KMS-11 (cell line): ENCODE data around the gene TMEM38B.
"Not testable (repeated sequence)": the region's sequence is repeated elsewhere in the genome, so short reads cannot be mapped to it uniquely, and the experiment has no call there.

Source experiments
- H2AFZ ChIP-seq: fragments of 200-600 bp; sonication (generic); 2 replicates; pipeline ENCODE4 v1.6.1; 2016; ENCODE audit warnings: antibody characterized with exemption, mixed run types, low read depth
- H3K27ac ChIP-seq: fragments of 200-600 bp; sonication (generic); 2 replicates; pipeline ENCODE4 v1.6.1; 2016; ENCODE audit warnings: mild to moderate bottlenecking, mixed run types
- H3K27me3 ChIP-seq: fragments of 200-600 bp; sonication (generic); 2 replicates; pipeline ENCODE4 v1.6.1; 2017; ENCODE audit warnings: mild to moderate bottlenecking, low read depth, mixed run types, moderate library complexity; ENCODE audit not compliant: insufficient read depth
- H3K36me3 ChIP-seq: fragments of 200-600 bp; sonication (generic); 2 replicates; pipeline ENCODE4 v1.6.1; 2017; ENCODE audit warnings: mild to moderate bottlenecking, mixed run types; ENCODE audit not compliant: insufficient read depth
- H3K4me1 ChIP-seq: fragments of 200-600 bp; sonication (generic); 2 replicates; pipeline ENCODE4 v1.6.1; 2016; ENCODE audit warnings: mild to moderate bottlenecking, low read depth, mixed run types; ENCODE audit not compliant: poor library complexity, severe bottlenecking
- H3K4me2 ChIP-seq: fragments of 200-600 bp; sonication (generic); 2 replicates; pipeline ENCODE4 v1.7.0; 2016; ENCODE audit warnings: mild to moderate bottlenecking, mixed run types
- H3K4me3 ChIP-seq: fragments of 200-600 bp; sonication (generic); IDR thresholded peaks from 2 replicates; pipeline ENCODE4 v1.6.1; 2017; ENCODE audit warnings: low read depth, low read length, mixed read lengths; ENCODE audit not compliant: insufficient read depth
- H3K79me2 ChIP-seq: fragments of 200-600 bp; sonication (generic); 2 replicates; pipeline ENCODE4 v1.6.1; 2016; ENCODE audit warnings: low read depth, mixed run types; ENCODE audit not compliant: insufficient read depth
- H3K9ac ChIP-seq: fragments of 200-600 bp; sonication (generic); 2 replicates; pipeline ENCODE4 v1.6.1; 2016; ENCODE audit warnings: mild to moderate bottlenecking, mixed run types
- H4K20me1 ChIP-seq: fragments of 200-600 bp; sonication (generic); 2 replicates; pipeline ENCODE4 v1.6.1; 2016; ENCODE audit warnings: mild to moderate bottlenecking, mixed run types; ENCODE audit not compliant: insufficient read depth
- TF ChIP-seq, protein P1 (sequence below): fragments of 200-600 bp; sonication (generic); conservative IDR thresholded peaks from 2 replicates; pipeline ENCODE4 v1.6.1; 2017; ENCODE audit warnings: low read depth, mild to moderate bottlenecking, antibody characterized with exemption, low read length, moderate library complexity, mixed read lengths

TMEM38B gene

DNA sequence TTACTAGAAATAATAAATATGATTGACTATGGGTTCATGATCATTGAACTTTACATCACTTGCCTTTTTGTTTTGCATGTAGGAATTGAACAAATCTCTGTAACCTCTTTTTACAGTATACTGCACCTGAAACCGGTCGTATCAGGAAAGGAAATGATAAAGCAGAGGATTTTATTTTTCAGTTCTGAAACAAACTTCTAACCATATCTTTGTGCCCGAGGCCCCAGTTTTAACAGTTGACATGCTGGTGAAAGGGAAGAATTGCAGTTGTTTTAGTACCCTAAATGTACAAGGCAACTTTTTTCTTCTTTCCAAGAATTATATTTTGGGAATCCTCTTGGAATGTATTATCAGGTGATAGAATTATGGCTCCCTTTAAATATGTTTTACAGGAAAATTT lies 27.8 kb downstream of the TMEM38B start:
- no peaks in the 10 kb centered on the region for H3K79me2 ChIP-seq
- H4K20me1 ChIP-seq, result no peaks in the 10 kb centered on the region
- no peaks in the 10 kb centered on the region for H3K4me1 ChIP-seq
- H3K27ac ChIP-seq, result no peak overlapping the region
- no peak overlapping the region for H3K4me2 ChIP-seq
- H3K36me3 ChIP-seq, result no peaks in the 10 kb centered on the region
- no peak overlapping the region for H3K4me3 ChIP-seq
- no peaks in the 10 kb centered on the region for H3K27me3 ChIP-seq
- no peak overlapping the region for H3K9ac ChIP-seq
- no peak overlapping the region for H2AFZ ChIP-seq
- TF ChIP-seq, protein P1, sequence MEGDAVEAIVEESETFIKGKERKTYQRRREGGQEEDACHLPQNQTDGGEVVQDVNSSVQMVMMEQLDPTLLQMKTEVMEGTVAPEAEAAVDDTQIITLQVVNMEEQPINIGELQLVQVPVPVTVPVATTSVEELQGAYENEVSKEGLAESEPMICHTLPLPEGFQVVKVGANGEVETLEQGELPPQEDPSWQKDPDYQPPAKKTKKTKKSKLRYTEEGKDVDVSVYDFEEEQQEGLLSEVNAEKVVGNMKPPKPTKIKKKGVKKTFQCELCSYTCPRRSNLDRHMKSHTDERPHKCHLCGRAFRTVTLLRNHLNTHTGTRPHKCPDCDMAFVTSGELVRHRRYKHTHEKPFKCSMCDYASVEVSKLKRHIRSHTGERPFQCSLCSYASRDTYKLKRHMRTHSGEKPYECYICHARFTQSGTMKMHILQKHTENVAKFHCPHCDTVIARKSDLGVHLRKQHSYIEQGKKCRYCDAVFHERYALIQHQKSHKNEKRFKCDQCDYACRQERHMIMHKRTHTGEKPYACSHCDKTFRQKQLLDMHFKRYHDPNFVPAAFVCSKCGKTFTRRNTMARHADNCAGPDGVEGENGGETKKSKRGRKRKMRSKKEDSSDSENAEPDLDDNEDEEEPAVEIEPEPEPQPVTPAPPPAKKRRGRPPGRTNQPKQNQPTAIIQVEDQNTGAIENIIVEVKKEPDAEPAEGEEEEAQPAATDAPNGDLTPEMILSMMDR, result no peak

DNA sequence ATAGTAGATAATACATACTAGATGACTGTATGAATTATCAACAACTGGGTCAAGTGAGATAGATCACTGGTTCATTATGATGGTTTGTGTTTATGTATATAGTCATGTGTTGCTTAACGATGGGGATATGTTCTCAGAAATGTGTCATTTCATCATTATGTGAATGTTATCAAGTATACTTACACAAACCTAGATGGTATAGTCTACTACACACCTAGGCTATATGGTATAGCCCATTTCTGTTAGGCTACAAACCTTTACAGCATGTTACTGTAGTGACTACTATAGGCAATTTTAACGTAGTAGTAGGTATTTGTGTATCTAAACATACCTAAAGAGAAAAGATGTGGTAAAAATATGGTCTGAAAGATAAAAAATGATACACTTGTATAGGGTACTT lies 31.0 kb downstream of the TMEM38B start:
- H3K4me2 ChIP-seq, result no peak overlapping the region
- H3K36me3 ChIP-seq, result no peaks in the 10 kb centered on the region
- no peak overlapping the region for H3K27ac ChIP-seq
- H3K27me3 ChIP-seq, result no peaks in the 10 kb centered on the region
- no peaks in the 10 kb centered on the region for H3K79me2 ChIP-seq
- no peaks in the 10 kb centered on the region for H3K4me1 ChIP-seq
- no peak overlapping the region for H2AFZ ChIP-seq
- TF ChIP-seq, protein P1, result no peak
- H3K9ac ChIP-seq, result no peak overlapping the region
- no peak overlapping the region for H3K4me3 ChIP-seq
- no peaks in the 10 kb centered on the region for H4K20me1 ChIP-seq

DNA sequence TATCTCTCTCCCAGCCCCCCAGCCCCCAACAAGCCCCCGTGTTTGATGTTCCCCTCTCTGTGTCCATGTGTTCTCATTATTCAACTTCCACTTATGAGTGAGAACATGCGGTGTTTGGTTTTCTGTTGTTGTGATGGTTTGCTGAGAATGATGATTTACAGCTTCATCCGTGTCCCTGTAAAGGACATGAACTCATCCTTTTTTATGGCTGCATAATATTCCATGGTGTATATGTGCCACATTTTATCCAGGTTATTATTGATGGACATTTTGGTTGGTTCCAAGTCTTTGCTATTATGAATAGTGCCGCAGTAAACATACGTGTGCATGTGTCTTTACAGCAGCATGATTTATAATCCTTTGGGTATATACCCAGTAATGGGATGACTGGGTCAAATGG lies 33.9 kb downstream of the TMEM38B start:
- not testable (repeated sequence) for H3K27me3 ChIP-seq, H3K27ac ChIP-seq, H3K36me3 ChIP-seq, H3K4me3 ChIP-seq, H3K9ac ChIP-seq, H3K4me1 ChIP-seq, H3K4me2 ChIP-seq, H4K20me1 ChIP-seq, H2AFZ ChIP-seq, H3K79me2 ChIP-seq

DNA sequence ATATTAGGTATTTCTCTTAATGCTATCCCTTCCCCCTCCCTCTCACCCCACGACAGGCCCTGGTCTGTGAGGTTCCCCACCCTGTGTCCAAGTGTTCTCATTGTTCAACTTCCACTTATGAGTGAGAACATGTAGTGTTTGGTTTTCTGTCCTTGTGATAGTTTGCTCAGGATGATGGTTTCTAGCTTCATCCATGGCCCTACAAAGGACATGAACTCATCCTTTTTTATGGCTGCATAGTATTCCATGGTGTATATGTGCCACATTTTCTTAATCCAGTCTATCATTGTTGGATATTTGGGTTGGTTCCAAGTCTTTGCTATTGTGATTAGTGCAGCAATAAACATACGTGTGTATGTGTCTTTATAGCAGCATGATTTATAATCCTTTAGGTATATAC lies 37.1 kb downstream of the TMEM38B start:
- H3K27me3 ChIP-seq, result not testable (repeated sequence)

GRCh38 chr9:105735366-105735765 lies 41.0 kb downstream of the TMEM38B start:
- Histone ChIP-seq H3K4me1 (no peaks in the 10 kb centered on the region), H4K20me1 (no peaks in the 10 kb centered on the region), H3K36me3 (no peaks in the 10 kb centered on the region), H3K79me2 (no peaks in the 10 kb centered on the region), H3K27ac (no peak overlapping the region), H3K9ac (no peak overlapping the region), H3K4me3 (no peak overlapping the region), H3K27me3 (no peaks in the 10 kb centered on the region), H3K4me2 (no peak overlapping the region), H2AFZ (no peak overlapping the region)
- TF ChIP-seq, protein P1, result no peak

More for the DNA sequence above, 37.1 kb downstream of the TMEM38B start:
- H3K36me3 ChIP-seq, H2AFZ ChIP-seq, H3K27ac ChIP-seq, H3K79me2 ChIP-seq, H3K4me3 ChIP-seq, H3K4me1 ChIP-seq, H3K4me2 ChIP-seq, H4K20me1 ChIP-seq, H3K9ac ChIP-seq: not testable (repeated sequence)
